Stimulated activated memory B cell treated with anti-CD40 and anti-IgM and Interleukin-4, amounts not matched to agents 10 μg/mL and 1 μg/mL and 100 μg/mL, for 72 hours (primary cell): Measurements from ENCODE around the gene CELF4.

Source experiments
- ATAC-seq: fragments of 150-1000 bp; cut with Tn5 transposase; 2 replicates; pipeline ENCODE4 v1.10.0; 2021
- H3K27ac Mint-ChIP-seq: one replicate; pipeline ENCODE4 v1.8.0; 2022; ENCODE audit warnings: mild to moderate bottlenecking, mixed read lengths
- H3K27me3 Mint-ChIP-seq: one replicate; pipeline ENCODE4 v1.8.0; 2022; ENCODE audit warnings: mixed read lengths
- H3K36me3 Mint-ChIP-seq: one replicate; pipeline ENCODE4 v1.8.0; 2022; ENCODE audit warnings: mixed read lengths
- H3K4me1 Mint-ChIP-seq: one replicate; pipeline ENCODE4 v1.8.0; 2022; ENCODE audit warnings: mixed read lengths
- H3K4me3 Mint-ChIP-seq: one replicate; pipeline ENCODE4 v1.8.0; 2022; ENCODE audit warnings: mild to moderate bottlenecking, moderate library complexity, mixed read lengths
- H3K9me3 Mint-ChIP-seq: one replicate; pipeline ENCODE4 v1.8.0; 2022; ENCODE audit warnings: mixed read lengths

CELF4 gene

DNA sequence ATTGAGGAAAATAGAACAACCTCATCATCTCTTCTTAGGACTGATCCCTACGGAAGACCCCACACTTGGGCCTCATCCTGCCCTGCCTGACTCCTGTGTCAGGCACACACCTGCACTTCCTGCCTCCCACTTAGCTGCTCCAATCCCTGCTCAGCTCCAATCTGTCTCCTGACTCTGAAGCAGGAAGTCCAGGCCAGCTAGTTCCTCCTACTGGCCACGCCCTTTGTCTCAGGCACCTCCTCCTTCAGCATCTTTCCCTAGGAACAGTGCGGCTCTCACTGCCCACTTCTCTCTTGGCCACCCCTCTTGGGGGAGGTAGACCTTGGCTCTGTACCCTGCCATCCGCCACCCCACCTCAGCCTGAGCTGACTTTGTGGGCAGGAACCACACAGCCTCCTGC lies 135.8 kb downstream of the CELF4 start:
- Mint-ChIP-seq H3K4me1 (no peaks in the 10 kb centered on the region), H3K4me3 (no peak overlapping the region), H3K9me3 (no peaks in the 10 kb centered on the region), H3K27me3 (no peaks in the 10 kb centered on the region), H3K36me3 (no peaks in the 10 kb centered on the region), H3K27ac (no peak overlapping the region)
- ATAC-seq: no peak

DNA sequence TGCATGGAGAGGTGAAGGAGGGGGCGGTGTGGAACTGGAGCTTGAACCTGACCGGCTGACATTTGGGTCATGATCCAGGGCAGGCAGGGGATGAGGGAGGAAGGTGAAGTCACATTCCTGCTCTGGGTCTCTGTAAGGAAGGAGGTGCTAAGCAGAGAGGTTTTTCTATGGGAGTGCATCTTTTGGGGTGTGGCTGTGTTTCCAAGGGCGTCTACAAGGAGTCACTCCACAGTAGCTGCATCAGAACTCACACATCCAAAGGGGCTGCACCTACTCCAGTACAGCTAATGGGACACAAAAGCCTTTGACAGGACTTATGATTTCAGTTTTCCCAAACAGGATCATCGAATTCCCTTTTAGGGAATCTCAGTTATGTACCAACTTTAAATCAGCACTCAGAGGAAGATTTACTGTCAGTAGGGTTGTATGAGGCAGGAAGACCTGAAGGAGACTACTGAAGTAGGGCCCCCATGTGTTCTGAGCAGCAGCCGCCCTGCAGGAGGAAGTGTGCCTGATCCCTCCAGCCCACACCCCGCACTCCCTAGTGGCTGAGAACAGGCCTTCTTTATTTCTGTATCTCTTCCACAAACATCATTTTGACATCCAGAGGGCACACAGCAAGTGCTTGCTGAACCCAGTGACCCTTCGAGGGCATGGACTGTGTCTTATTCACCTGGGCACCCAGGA lies 137.2 kb downstream of the CELF4 start:
- H3K27ac Mint-ChIP-seq: no peak overlapping the region
- H3K9me3 Mint-ChIP-seq: no peaks in the 10 kb centered on the region
- no peaks in the 10 kb centered on the region for H3K36me3 Mint-ChIP-seq
- no peak overlapping the region for H3K4me3 Mint-ChIP-seq
- no peaks in the 10 kb centered on the region for H3K4me1 Mint-ChIP-seq
- no peak for ATAC-seq
- H3K27me3 Mint-ChIP-seq: no peaks in the 10 kb centered on the region

DNA sequence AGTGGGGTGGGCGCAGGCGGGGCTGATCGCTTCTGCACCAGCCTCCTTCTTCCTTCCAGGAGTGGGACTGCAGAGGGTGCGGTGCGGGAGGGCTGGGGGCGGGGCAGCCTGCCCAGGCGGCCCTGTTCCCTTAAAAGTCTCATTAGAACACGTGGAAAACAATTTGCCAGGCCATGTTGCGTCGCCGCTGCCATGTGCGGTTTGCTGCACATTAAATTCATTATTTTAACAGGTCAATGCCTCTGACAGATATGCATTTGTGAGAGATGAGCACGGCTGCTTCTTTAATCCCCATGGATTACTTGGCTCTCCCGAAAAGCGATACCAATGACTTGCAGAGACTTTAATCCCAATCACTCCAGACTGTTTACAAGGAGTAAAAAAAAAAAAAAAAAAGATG lies 139.0 kb downstream of the CELF4 start:
- H3K36me3 Mint-ChIP-seq: no peaks in the 10 kb centered on the region
- H3K27me3 Mint-ChIP-seq: no peaks in the 10 kb centered on the region
- no peaks in the 10 kb centered on the region for H3K9me3 Mint-ChIP-seq
- H3K4me1 Mint-ChIP-seq: no peaks in the 10 kb centered on the region
- no peak overlapping the region for H3K27ac Mint-ChIP-seq
- H3K4me3 Mint-ChIP-seq: no peak overlapping the region
- no peak for ATAC-seq

DNA sequence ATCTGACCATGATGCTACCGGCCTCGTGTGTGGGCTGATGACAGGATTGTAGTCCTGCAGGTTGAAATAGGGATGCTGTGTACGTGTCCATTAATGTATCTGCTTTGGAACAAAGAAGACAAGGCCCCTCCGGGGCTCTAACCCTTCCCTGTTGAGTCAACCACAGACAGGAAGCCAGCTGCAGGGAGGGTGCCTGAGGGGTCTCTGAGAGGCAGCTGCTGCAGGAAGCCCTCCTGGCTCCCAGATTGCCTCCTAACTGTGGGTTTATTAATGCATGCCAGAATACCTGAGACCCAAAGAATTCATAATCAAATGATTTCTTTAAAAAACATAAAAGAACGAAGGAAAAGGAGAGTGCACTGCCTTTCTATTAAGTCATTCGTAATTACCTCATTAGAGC lies 140.4 kb downstream of the CELF4 start:
- H3K27me3 Mint-ChIP-seq: no peaks in the 10 kb centered on the region
- no peaks in the 10 kb centered on the region for H3K4me1 Mint-ChIP-seq
- no peaks in the 10 kb centered on the region for H3K36me3 Mint-ChIP-seq
- no peak overlapping the region for H3K4me3 Mint-ChIP-seq
- H3K27ac Mint-ChIP-seq: no peak overlapping the region
- no peaks in the 10 kb centered on the region for H3K9me3 Mint-ChIP-seq
- ATAC-seq: no peak

DNA sequence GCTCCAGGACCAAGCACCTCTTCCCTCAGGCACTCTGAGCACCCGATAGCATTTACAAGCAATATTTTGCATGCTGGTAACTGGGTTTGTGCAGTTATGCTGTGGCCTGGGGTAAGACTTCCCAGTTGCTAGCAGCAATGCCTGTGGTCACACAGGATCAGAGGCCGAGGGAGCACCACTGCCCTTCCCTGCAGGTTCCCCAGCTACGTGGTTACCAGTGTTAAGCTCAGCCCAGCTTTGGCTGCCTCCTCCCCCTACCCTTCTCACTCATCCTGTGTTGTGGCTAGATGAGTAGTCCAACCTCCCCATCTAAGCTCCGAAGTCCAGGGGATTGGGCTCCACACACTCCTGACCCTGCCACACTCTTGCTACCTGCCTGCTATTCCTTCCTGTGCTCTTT lies 141.1 kb downstream of the CELF4 start:
- Mint-ChIP-seq H3K27ac (no peak overlapping the region), H3K9me3 (no peaks in the 10 kb centered on the region), H3K27me3 (no peaks in the 10 kb centered on the region), H3K4me3 (no peak overlapping the region), H3K36me3 (no peaks in the 10 kb centered on the region), H3K4me1 (no peaks in the 10 kb centered on the region)
- ATAC-seq: no peak

DNA sequence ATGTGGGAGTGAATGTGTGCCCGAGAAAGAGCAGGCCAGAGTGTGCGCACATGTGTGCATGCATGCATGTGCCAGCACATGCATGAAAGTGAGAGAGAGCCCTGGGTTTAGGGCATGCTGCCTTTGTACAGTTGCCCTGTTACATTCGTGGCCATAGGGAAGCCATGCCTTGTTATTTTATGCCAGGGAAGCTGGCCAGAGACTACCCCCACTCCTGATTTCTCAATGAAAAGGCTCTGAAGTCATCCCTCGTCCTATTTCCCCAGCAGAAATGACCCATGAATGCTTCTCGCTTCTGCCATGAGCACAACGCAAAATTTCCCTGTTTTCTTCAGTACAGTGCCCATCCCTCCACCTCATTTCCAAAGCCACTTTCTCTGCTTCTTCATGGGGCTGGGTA lies 143.0 kb downstream of the CELF4 start:
- Mint-ChIP-seq H3K9me3 (no peaks in the 10 kb centered on the region), H3K27ac (no peak overlapping the region), H3K27me3 (no peaks in the 10 kb centered on the region), H3K36me3 (no peaks in the 10 kb centered on the region), H3K4me3 (no peak overlapping the region), H3K4me1 (no peaks in the 10 kb centered on the region)
- no peak for ATAC-seq

DNA sequence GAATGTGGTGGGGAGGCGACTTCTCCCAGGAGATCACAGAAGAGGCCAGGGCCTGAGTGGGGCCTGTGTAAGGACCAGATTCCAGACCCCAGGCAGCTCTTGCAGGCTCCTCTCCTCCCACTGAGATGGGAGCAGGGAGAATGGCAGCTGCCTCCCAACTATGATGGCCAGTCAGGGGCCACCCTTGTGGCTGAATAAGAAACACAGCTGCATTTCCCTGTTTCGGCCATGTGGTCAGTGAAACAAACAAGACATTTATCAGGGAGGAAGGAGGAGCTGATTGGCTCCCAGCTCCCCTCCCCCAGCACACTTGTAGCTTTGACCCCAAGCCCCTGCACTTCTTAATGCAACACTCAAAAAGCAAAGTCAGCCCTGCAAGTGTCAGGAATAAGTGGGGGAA lies 143.5 kb downstream of the CELF4 start:
- Mint-ChIP-seq H3K9me3 (no peaks in the 10 kb centered on the region), H3K36me3 (no peaks in the 10 kb centered on the region), H3K27ac (no peak overlapping the region)

DNA sequence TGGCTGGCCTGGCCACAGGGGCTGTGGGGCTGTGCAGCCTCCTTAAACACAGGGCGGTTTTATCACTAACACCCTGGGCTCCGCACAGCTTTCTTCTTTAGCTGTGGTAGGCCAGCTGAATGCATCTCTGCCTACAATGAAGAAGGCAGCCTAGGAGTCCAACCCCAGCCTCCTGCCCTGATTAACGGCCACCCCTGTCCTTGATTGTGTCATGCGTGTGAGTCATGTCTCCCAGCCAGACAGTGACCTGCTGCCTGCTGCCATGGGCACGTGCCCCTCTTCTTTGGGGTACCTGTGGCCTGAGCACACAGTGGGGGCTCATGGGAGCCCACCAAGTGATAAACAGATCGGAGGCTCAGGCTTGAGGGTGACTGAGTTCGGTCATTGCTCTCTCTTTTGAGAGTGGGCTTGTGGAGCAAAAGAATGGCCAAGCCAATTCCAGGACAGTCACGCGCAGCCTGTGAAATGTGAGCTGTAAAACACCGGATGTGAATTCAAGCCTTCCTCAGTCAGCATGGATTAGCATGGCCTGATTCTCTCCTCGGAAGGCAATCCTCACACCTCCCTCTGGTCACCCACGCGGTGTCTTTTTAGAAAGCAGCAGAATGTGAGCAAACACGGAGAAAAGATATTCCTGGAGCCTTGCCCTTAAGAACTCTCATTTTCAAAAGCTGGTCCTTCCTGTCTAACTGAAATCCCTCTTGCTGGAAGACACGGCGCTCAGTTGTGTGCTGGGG lies 144.1 kb downstream of the CELF4 start:
- Mint-ChIP-seq H3K9me3 (peaks cover 3% of the 10 kb centered on the region), H3K27ac (no peak overlapping the region), H3K36me3 (no peaks in the 10 kb centered on the region), H3K4me3 (no peak overlapping the region), H3K4me1 (no peaks in the 10 kb centered on the region), H3K27me3 (peaks cover 8% of the 10 kb centered on the region)
- no peak for ATAC-seq

More for the DNA sequence above, 143.5 kb downstream of the CELF4 start:
- H3K4me1 Mint-ChIP-seq: no peaks in the 10 kb centered on the region
- no peak overlapping the region for H3K4me3 Mint-ChIP-seq
- H3K27me3 Mint-ChIP-seq: peaks cover 1% of the 10 kb centered on the region
- no peak for ATAC-seq

DNA sequence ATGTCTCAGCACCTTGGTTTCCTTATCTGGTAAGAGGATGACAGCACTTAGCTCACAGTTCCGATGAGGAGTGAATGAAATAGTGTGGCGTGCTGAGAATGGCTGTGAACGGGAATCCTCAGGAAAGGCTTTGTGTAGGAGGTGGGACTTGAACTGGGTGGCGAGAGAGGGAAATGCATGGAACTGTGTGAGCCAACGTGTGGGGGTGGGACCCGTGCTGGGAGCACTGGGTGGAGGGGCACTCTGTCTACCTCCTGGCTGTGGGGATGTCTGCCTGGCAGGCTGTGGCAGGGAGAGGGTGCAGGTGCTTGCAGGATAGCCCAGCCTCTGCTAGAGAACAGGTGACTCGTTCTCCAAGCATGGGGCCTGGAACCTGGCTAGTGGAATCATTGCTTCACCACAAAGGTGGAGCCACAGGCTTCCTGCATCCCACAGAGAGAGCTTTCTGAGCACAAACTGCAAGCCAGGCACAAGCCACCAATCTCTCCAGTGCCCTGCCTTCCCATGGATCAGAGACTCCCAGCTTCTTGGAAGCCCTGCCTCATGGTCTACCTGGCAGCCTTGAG lies 145.2 kb downstream of the CELF4 start:
- Mint-ChIP-seq H3K27me3 (peaks cover 12% of the 10 kb centered on the region), H3K9me3 (peaks cover 3% of the 10 kb centered on the region), H3K4me3 (no peak overlapping the region)

DNA sequence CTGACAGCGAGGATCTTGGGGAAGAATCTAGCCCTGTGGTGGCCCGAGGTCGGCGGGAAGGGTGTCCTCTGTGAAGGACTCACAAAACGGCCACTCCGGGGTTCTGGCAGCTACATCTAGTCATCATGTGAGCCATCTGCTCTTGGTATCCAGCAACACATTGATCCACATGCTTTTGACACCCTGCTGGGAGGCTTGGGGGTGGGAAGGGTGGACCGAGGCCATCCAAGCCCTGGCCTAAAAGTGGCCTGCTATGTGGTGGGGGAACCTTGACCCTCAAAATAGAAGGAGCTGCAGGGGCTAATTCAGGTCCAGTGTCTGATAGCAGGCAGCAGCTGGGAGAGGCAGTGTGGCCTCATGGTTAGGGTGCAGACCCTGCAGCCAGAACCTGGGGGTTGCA lies 145.7 kb downstream of the CELF4 start:
- no peak for ATAC-seq
- Mint-ChIP-seq H3K27me3 (peaks cover 12% of the 10 kb centered on the region), H3K4me1 (no peaks in the 10 kb centered on the region), H3K36me3 (no peaks in the 10 kb centered on the region), H3K4me3 (no peak overlapping the region), H3K27ac (no peak overlapping the region), H3K9me3 (peaks cover 3% of the 10 kb centered on the region)

More for the DNA sequence above, 145.2 kb downstream of the CELF4 start:
- Mint-ChIP-seq H3K4me1 (no peaks in the 10 kb centered on the region), H3K36me3 (no peaks in the 10 kb centered on the region), H3K27ac (no peak overlapping the region)
- no peak for ATAC-seq

DNA sequence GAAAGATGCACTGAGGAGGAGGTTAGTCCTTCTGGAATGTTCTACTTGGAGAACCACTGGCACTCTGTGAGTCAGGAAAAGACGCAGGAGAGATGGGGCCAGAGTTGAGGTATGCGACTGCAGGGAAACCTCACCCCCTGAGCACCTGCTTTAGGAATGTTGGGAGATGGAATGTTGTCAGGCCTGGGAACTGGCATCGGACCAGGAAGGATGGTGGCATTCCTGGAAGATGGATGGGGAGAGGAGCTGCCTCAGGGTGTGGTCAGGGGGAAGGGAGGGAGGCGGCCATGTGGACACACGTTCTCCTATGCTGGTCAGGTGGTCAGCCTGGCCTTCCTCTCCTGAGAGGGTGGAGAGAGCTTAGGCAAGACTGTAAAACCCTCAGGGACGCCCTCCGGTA lies 146.3 kb downstream of the CELF4 start:
- H3K9me3 Mint-ChIP-seq: peaks cover 3% of the 10 kb centered on the region
- H3K27me3 Mint-ChIP-seq: peaks cover 12% of the 10 kb centered on the region
- H3K36me3 Mint-ChIP-seq: no peaks in the 10 kb centered on the region
- H3K4me3 Mint-ChIP-seq: no peak overlapping the region
- no peak overlapping the region for H3K27ac Mint-ChIP-seq
- H3K4me1 Mint-ChIP-seq: no peaks in the 10 kb centered on the region
- no peak for ATAC-seq

DNA sequence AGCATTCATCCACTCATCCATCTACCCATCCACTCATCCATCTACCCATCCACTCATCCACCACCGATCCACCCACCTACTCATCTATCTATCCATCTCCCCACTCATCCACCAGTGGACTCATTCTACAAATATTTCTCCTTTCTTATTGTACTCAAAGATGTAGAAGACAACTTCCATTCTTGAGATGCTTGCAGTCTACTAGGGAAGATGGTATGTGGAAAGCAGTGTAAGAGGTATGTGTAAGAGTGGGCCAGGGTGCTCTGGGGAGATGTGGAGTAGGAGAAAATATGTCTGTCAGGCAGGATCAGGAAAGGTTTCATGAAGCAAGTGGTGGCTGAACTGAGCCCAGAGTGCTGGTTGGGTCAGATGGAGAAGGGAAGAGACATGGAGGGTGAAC lies 150.8 kb downstream of the CELF4 start:
- peaks cover 12% of the 10 kb centered on the region for H3K27me3 Mint-ChIP-seq

DNA sequence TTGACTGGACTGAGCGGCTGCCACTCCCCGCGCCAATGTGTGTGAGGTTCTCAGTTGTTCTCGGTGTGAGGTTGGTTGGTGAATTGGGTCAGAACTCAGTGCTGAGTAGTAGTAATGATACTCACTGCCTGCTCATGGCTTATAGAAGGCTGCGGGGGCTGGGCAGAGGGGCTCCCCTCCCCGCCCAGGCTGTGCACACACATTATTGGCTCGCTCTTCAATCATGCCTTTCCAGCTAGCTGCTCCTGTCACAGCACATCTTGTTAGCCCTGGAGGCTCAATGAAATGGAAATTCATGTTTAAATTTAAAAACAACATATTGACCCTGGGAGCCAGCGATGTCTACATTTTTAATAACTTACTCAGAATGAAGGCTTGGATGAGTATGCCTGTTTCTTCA lies 152.8 kb downstream of the CELF4 start:
- Mint-ChIP-seq H3K4me1 (no peaks in the 10 kb centered on the region), H3K27me3 (peaks cover 12% of the 10 kb centered on the region), H3K36me3 (no peaks in the 10 kb centered on the region), H3K27ac (no peak overlapping the region), H3K9me3 (peaks cover 3% of the 10 kb centered on the region), H3K4me3 (no peak overlapping the region)
- no peak for ATAC-seq

More for the DNA sequence above, 150.8 kb downstream of the CELF4 start:
- ATAC-seq: no peak
- peaks cover 3% of the 10 kb centered on the region for H3K9me3 Mint-ChIP-seq
- no peak overlapping the region for H3K4me3 Mint-ChIP-seq
- H3K27ac Mint-ChIP-seq: no peak overlapping the region
- no peaks in the 10 kb centered on the region for H3K36me3 Mint-ChIP-seq
- H3K4me1 Mint-ChIP-seq: no peaks in the 10 kb centered on the region

DNA sequence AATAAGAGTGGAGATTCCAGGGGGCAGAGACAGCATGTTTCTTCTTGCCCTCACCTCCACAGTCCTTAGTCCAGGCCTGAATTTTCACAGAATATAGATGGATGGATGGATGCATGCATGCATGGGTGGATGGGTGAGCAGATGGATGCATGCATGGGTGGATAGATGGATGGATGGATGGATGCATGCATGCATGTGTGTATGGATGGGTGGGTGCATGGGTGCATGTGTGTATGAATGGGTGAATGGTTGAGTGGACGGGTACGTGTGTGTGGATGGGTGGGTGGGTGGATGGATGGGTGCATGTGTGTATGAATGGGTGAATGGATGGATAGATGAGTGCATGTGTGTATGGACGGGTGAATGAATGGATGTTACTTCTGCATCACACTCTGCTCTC lies 153.3 kb downstream of the CELF4 start:
- H3K4me1 Mint-ChIP-seq: no peaks in the 10 kb centered on the region
- no peak overlapping the region for H3K4me3 Mint-ChIP-seq
- H3K27ac Mint-ChIP-seq: no peak overlapping the region
- peaks cover 12% of the 10 kb centered on the region for H3K27me3 Mint-ChIP-seq
- H3K9me3 Mint-ChIP-seq: peaks cover 3% of the 10 kb centered on the region
- no peak for ATAC-seq
- no peaks in the 10 kb centered on the region for H3K36me3 Mint-ChIP-seq

DNA sequence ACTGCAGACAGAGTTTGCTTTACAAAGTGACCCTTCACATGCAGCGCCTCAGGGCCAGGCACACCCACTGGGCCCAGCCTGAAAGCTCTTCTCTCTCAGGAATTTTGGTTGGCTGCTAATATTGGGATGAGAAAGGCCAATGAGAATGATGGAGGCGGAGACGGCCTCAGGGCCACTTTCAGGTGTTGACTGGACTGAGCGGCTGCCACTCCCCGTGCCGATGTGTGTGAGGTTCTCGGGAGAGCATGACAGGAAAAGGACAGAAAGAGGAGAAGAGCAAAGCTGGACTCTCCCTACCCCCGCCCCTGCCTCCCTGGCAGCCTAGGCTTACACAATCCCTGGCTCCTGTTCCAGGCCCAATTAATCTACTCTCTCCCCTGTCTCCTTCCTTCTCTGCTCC lies 155.7 kb downstream of the CELF4 start:
- Mint-ChIP-seq H3K4me1 (no peaks in the 10 kb centered on the region), H3K36me3 (no peaks in the 10 kb centered on the region), H3K27ac (no peak overlapping the region), H3K27me3 (peaks cover 13% of the 10 kb centered on the region), H3K9me3 (no peaks in the 10 kb centered on the region), H3K4me3 (no peak overlapping the region)
- no peak for ATAC-seq

DNA sequence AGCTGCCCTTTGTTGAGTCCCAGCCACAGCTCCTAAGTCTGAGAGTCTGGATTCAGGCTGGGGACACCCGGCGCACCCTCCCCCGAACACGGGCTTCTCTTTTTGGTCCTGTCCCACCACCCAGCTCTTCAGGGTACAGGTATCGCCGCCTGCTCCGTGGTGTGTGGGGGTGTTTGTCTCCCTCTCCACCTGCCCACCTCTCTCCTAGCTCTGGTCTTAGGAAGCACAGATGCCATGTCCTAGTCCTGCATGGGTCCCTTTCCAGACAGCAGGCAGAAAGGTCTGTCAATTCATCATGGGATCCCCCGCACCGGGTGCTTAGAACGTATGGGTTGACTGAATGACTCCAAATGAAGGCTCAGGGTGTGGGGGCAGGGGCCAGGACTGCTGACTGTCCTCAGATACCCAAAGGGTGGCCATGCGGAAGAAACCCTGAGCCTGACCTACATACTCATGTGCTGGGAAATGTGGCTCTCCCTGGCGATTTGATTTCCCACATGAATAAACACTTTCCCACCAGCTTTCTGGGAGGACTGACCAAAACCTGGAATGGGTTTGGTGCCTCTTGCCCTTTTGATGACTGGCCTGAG lies 156.8 kb downstream of the CELF4 start:
- no peaks in the 10 kb centered on the region for H3K36me3 Mint-ChIP-seq
- ATAC-seq: no peak
- H3K9me3 Mint-ChIP-seq: no peaks in the 10 kb centered on the region
- no peaks in the 10 kb centered on the region for H3K4me1 Mint-ChIP-seq
- peaks cover 14% of the 10 kb centered on the region for H3K27me3 Mint-ChIP-seq
- no peak overlapping the region for H3K4me3 Mint-ChIP-seq
- H3K27ac Mint-ChIP-seq: no peak overlapping the region
